GM23248 (cell line): ENCODE results near the gene XAGE2.

ENCODE experiments used
- EZH2 ChIP-seq: fragments of 200-600 bp; sonication (generic); IDR thresholded peaks from 2 replicates; pipeline ENCODE4 v1.6.1; 2018; ENCODE audit warnings: antibody characterized with exemption, mild to moderate bottlenecking; ENCODE audit not compliant: insufficient read depth, poor library complexity, severe bottlenecking
- EZH2phosphoT487 ChIP-seq: fragments of 200-600 bp; sonication (generic); IDR thresholded peaks from 2 replicates; pipeline ENCODE4 v1.6.1; 2018; ENCODE audit warnings: antibody characterized with exemption, moderate library complexity, mild to moderate bottlenecking, low read depth; ENCODE audit not compliant: insufficient read depth

DNA sequence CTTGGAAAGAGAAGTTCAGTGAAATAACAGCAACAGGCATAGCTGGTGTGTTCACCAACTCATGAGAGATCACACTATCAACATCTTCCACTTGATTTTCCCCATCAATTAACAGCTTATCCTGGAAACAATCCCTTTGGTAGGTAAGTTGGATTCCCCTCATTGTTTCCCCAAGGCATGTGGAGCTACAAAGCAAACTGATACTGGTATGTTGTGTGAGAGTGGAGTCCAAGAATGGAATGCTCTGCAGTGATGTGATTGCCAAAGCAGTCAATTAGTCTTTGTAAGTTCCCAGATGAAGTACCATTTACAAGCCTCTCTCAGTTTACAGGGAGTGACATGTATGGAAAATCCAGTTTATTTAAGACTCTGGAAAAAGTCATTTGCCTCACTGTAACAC, 13.7 kb upstream of the XAGE2 start:
- TF ChIP-seq EZH2 (no peak), EZH2phosphoT487 (no peak)
